Retinal pigment epithelial cell (primary cell): ENCODE data around the gene KCNK2.

Source experiments
- DNase-seq: peaks from one replicate; pipeline ENCODE4 v3.0.0-alpha.2; 2010; ENCODE audit warnings: low read depth
- H3K4me3 ChIP-seq: 2 replicates; pipeline ENCODE4 v1.5.1; 2011; ENCODE audit warnings: mild to moderate bottlenecking, low read length, control low read depth, moderate library complexity
- TF ChIP-seq, protein P1 (sequence below): conservative IDR thresholded peaks from 2 replicates; pipeline ENCODE4 v1.5.1; 2011; ENCODE audit warnings: low read depth, low read length, control low read depth, inconsistent platforms

The KCNK2 gene

DNA sequence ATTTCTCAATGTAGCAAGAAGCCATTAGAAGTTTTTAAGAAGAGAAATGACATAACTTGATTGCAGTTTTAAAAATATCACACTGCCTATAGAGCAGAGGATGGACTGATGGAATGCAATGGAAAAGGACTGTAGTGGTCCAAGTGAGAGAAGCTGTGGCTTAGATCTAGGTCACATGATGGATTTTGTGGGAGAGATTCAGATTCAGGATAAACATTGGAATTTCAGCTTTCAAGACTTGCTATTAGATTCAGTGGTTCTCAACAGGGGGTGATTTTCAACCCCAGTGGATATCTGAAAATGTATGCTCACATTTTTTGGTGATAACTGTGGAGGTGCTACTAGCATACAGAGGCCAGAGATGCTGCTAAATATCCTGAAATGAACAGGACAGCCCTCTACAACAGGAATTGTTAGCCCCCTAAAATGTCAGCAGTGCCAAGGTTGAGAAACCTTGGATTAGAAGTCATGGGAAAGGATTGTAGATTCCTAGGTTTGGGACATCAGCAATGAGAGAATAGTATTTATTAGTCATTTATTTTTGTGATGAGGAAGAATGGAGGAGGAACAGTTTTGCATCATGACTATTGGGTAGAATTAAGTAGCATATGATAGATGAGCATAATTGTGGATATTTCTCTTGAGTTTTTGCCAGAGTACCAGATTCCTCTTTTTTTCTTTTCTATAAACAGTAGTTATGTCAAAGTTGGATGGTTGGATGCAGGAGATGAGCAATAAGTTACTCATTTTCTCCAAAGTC is 30.1 kb upstream of the KCNK2 start:
- DNase-seq: no peak
- TF ChIP-seq, protein P1, sequence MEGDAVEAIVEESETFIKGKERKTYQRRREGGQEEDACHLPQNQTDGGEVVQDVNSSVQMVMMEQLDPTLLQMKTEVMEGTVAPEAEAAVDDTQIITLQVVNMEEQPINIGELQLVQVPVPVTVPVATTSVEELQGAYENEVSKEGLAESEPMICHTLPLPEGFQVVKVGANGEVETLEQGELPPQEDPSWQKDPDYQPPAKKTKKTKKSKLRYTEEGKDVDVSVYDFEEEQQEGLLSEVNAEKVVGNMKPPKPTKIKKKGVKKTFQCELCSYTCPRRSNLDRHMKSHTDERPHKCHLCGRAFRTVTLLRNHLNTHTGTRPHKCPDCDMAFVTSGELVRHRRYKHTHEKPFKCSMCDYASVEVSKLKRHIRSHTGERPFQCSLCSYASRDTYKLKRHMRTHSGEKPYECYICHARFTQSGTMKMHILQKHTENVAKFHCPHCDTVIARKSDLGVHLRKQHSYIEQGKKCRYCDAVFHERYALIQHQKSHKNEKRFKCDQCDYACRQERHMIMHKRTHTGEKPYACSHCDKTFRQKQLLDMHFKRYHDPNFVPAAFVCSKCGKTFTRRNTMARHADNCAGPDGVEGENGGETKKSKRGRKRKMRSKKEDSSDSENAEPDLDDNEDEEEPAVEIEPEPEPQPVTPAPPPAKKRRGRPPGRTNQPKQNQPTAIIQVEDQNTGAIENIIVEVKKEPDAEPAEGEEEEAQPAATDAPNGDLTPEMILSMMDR: no peak
- no peak overlapping the region for H3K4me3 ChIP-seq

GRCh38 chr1:215054266-215054665 is 28.3 kb upstream of the KCNK2 start:
- no peak overlapping the region for H3K4me3 ChIP-seq
- TF ChIP-seq, protein P1: no peak
- DNase-seq: no peak

DNA sequence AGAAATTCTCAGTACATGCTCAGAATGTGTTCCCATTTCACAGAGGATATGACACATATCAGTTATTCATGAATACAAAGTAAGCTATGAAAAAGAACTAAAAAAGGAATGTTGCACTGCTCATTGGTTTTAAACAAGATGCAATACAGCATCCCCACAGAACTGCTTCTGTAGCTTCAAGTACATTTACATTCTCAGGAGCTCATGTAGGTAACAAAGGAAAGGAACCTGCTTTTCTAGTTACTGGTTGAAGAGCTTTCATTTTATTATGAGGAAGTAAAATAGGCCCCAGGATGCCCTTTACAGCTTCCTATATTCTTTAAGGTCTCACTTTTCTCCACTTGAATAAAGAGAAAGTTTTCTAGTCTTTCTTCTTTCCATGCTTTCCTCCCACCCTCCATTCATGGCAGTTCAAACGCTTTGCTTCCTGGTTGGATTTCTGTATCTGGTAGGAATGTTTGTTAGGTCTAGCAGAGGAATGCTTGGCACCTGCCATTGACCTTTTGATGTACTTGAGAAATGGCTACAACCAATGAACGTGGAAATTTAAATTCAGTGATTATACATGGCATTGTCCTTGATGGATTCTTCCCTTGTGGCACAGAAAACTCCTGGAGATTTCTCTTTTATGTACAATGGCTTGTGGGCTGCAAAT is 27.1 kb upstream of the KCNK2 start:
- no peak overlapping the region for H3K4me3 ChIP-seq
- no peak for DNase-seq
- TF ChIP-seq, protein P1: no peak

- H3K4me3 ChIP-seq: no peak overlapping the region
- TF ChIP-seq, protein P1: no peak
- DNase-seq: no peak
These were observed 26.0 kb upstream of the KCNK2 start for GRCh38 chr1:215056584-215056983.

DNA sequence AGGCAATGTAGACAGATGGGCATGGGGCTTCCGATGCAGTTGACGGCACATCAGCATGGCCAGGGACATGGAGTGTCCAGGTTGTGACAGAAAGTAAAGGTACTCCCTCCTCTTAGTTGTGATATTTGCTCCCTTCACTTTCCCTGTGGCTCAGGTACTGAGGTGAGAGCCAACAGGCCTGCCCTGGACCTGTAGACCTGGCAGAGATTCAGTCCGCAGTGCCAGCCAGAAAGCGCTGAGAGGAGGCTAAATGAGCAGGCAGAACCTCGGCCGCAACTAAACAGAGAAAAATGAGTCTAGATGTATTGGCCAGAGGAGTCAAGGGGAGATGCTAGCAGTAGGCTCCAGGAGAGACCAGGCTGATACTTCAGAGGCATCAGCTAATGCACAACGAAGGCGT is 22.6 kb upstream of the KCNK2 start:
- no peak overlapping the region for H3K4me3 ChIP-seq
- TF ChIP-seq, protein P1: no peak
- DNase-seq: no peak

DNA sequence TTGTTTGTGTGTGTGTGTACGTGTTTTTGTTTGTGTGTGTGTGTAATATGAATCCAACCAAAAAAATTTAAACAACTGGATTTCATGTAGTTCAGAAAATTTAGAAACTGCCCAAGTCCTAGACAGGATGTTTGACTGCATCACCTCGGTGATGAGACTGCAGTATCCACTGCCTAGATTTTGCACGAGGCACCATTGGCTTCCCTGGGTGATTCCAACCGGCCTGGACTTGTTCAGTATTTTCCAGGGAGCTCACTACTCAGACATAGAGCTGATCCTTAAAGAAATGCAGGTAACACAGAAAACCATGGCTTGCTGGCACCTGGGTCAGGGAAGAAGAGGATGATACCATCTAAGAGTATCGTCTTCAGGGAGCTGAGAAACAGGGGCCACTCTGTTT is 18.2 kb upstream of the KCNK2 start:
- TF ChIP-seq, protein P1: no peak
- DNase-seq: no peak
- no peak overlapping the region for H3K4me3 ChIP-seq

DNA sequence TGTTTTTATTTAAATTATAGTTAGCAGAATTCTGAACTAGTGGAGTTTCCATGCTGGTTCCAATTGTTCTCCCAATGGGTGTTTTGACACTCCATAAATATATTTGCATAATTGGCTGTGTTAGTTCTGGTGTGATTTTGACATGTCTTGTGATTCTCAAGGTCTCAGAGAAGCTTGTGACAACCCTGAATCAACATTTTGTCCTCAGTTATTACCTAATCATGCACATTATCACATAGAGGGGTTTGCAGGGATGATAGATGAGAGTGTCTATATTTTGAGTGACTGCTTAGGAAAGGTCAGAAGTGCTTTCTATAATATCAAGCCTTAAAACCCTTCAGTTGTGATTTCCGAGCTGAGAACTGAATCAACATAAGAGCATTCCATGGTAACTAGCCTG is 11.5 kb upstream of the KCNK2 start:
- TF ChIP-seq, protein P1: no peak
- DNase-seq: no peak
- H3K4me3 ChIP-seq: no peak overlapping the region
